HG03196 (cell line): ENCODE data around the gene SIAH1.
A peak's percentile ranks its signal among the peaks of the same experiment; 100 is the strongest.
"Not testable (repeated sequence)": the region's sequence is repeated elsewhere in the genome, so short reads cannot be mapped to it uniquely, and the experiment has no call there.

Experiments
- ATAC-seq: cut with Tn5 transposase; IDR thresholded peaks from one replicate; pipeline ENCODE4 v1.9.1; 2021; ENCODE audit not compliant: unreplicated experiment

SIAH1 gene

GRCh38 chr16:48367441-48368049 lies 17.7 kb downstream of the SIAH1 start:
- ATAC-seq: no peak

DNA sequence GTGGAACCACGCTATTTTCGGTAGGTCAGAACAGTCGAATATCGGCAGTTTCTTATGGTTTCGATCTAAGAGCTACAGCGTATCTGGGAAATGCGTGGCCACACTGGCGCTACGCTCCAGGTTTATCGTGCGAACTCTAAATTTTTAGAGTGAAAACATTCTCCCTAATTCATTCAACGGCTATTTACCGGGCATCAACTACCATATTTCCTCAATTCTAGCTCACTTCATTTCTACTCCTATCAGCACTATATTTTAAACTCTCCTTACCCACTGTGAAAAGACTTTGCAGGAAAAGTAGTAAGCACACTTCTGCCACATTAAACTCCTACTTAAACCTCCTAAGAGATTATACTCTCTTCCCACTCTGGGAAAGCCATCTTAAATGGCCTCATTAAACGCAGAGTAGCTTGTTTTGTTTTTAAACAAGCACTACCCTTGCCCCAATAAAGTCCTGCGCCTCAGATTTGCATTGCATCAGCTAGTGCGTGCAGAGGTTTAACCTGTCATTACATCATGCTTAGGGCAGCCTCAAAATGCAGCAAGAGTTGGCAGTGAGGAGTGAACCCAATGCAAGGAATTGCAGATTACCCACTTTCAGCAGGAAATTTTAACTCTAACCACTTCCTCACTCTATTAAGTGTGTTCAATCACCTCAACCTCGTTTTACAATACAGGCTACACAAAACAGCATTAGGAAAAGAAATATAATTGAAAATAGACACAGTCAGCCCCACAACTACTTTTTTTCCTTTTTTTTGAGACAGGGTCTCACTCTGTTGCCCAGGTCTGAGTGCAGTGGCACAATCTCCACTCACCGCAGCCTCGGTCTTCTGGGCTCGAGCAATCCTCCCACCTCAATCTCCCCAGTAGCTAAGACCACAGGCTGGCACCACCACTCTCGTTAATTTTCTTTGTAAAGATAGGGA lies 18.8 kb downstream of the SIAH1 start:
- ATAC-seq: peak; percentile 59

DNA sequence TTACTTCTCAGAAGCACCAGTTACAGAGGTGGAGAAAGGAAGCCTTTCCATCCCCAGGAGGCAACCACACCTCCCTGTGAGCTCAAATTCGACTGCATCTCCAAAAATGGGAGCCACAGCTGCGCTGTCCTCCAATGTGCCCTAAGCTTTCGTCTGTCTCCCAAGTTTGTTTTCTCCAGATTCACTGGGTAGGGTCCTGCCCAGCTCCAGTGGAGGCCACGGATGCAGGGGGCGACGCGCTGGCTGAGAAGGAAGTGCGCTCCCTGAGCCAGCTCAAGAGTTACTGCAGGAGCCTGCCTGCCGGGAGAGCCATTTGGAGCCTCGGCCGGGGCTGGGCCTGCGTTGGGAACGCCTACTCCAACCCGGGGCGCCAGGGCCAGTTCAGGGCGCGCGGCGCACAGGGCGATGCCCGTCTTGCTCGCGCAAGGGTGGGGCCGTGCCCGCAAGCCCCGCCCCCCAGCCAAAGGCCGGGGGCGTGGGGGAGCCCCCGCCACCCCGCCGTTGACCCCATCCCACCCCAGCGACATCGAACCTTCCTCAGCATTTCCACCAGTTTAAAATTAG lies 19.5 kb downstream of the SIAH1 start:
- ATAC-seq: peak; percentile 95

GRCh38 chr16:48365025-48365600 lies 20.1 kb downstream of the SIAH1 start:
- no peak for ATAC-seq

DNA sequence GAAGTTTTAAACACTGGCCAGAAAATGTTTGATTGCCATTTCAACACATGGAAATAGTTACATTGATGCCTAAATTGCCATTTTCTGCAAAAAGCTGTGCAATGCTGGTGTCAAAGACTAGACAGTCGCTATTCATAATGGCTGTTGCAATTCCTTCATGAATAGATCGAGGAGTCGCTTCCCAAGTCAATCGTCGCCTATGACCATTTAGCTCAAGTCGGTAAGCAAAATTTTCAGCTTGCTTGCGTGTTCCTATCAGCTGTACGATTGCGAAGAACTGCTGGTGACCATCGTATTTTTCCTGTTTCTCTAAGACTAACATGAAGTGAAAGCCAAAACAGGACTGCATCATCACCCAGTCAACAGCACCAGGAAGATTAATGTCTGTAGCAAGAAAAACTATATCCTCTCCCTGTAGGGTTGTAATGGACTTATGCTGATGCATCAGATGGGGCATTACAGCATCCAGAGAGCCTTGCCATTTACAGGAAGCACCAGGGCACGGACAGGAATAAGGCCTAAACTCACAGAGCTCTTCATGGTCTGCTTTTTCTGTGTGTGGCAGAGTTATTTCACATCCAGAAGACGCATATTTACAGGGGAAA lies 23.6 kb downstream of the SIAH1 start:
- ATAC-seq: no peak

DNA sequence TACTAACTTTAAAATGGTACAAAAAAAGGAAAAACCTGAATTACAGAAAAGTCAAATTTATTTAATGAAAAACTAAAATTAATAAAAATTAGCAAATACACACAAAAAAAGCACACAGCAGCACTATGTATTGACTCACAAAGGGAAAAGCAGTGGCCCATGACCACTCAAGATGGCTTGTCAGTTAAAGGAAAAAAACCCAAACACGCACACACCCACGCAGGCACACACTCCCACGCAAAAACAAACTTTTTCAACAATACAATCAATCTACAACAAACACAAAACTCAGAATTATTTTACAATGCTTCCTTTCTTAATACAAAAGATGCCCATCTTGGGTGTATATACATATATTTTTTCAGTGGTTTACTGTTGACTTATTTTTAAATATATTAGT lies 24.2 kb downstream of the SIAH1 start:
- no peak for ATAC-seq

DNA sequence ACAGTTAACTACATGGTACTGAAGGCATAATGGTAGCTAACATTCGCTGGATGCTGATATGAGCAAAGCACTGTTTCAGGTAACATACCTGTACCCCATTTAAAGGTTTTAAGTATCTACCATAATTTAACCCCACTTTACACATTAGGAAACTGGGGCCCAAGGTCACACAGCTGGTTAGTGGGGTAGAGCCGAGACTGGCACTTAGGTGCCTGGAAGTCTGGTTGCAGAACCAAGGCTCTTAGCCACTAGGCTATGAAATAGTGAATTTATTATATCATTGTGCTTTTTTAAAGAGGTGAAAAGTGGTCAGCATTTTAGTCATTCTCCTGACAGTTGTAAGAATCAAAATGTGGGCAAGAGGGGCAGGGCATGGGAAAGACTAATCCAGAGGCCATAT lies 25.2 kb downstream of the SIAH1 start:
- ATAC-seq: no peak

GRCh38 chr16:48358419-48358818 lies 26.8 kb downstream of the SIAH1 start:
- no peak for ATAC-seq

DNA sequence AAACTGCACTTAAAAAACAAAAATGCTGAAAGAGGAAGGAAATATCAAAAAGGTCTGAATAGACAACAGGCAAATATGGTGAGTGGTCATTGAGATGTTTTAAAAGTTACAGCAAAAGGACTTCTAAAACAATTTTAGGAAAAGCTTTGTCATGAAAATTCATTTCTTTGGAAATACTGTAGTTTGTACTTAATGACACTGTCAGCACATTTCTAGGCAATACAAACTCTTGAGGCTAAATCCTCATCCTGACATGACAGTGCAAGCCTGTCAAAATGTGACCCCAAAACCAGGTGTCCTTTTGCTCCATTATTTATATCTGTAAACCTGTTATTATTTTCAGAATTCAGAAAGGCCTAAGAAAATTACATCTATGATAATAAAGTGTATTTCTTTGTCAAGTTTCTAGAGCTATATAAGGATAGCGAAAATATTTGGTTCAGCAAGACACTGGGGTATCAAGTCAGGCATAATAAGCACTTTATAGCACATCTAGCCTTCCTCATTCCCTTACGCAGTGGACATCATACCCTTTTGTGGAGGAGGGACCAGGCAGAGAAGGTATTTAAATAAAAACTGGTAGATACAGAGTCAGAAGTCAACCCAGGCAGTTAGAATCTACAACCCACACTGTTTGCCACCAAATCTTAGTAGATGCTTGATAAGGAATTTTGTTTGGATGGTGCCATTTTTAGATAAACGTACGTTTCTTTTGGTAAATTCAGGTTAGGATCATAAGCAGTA lies 28.4 kb downstream of the SIAH1 start:
- no peak for ATAC-seq

DNA sequence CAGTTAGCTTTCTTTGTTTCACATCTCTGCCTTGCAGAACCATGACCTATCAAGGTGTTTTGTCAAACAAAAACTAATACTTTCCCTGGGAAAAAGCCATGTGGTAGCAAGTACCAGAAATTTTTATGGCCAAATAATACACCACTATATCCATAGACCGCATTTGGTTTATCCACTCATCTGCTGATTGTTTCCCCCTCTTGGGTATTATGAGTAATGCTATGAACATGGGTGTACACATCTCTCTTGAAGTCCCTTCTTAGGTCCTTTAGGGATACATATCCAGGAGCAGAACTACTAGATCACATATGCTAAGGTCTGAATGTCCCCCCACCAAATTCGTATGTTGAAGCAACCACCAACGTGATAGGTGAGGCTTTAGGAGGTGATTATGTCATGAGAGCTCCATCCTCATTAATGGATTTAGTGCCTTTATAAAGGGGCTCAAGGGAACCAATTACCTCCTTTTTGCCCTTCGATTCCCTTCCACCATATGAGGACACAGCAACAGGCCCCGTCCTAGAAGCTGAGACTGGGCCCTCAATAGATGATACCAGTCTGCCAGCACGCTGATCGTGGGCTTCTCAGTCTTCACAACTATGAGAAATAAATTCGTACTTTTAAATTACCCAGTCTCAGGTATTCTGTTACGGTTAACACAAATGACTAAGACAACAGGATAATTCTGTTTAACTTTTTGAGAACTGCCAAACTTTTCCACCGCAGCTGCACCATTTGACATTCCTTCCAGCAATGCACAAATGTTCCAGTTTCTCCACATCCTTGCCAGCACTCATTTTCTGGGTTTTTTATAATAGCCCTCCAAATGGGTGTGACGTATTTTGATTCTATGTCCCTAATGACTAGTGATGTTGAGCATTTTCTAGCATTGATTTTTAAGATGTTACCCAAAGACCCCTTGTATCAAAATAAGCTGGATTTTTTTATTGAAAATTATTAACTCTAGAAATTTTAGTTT lies 30.0 kb downstream of the SIAH1 start:
- no peak for ATAC-seq

DNA sequence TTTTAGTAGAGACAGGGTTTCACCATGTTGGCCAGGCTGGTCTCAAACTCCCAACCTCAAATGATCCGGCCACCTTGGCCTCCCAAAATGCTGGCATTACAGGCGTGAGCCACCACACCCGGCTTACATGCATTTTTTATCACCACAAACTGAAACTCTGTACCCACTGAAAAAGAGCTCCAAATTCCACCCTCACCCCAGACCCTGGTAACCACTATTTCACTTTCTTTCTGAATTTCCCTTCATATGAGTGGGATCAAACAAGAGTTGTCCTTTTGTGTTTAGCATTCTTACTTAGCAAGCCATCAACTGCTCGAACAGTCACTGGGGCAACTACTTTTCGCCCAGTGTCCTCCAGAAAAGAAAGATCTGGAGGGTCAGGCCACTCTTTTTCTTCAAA lies 30.8 kb downstream of the SIAH1 start:
- ATAC-seq: not testable (repeated sequence)

DNA sequence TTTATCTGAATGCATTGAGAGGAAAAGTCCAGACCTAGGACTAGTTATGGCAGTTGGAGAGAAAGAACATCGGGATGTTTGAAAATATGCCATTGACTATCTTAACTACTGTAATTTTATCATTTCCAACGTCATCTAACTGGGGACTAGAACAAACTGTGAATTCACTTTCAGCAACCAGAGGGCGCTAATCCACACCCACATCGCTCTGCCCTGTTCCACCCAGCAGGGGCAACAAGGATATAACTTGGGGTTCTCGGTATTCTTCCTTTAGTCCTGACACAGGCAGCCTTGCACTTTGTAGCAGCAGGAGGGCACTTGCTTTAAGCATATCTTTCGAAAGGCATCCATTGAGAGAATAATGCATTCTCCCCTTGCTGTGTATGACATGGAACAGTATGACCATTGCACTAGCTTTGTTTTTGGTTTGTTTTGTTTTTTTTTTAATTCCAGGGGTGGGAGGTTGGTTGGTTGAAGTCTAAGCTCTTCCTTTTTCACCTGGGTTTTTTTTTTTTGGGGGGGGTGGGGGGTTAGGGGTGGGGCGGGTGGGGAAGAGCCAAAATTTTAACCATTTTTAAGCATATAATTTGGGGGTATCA lies 31.5 kb downstream of the SIAH1 start:
- ATAC-seq: peak; percentile 70

DNA sequence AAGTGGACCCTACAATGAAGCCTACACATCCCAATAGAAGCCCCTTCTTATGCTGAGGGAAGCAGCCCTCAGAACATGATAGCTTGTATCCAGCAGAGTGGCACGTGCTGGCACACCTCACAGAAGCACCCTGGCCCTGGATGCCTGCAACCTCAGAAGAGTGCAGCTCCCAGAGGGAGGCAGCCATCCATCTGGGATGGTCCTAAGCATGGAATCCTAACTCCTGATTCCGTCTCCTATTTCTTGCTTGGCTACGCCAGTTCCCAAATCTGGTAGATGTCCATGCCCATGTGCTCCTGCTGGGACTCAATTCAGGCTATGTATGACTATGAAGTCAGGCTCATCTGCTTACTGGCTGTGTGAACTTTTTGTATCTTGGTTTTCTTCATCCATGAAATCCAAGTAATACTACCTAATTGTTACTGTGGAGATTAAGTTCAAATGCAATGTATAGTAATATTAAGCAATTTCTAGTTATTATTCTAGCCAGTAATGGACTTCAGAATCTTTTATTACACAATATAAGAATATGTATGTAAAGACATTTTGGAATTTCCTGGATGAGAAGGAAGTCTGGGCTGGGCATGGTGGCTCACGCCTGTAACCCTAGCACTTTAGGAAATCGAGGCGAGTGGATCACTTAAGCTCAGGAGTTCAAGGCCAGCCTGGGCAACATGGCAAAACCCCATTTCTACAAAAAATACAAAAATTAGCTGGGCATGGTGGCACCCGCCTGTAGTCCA lies 32.4 kb downstream of the SIAH1 start:
- ATAC-seq: no peak

GRCh38 chr16:48350736-48351135 lies 34.5 kb downstream of the SIAH1 start:
- ATAC-seq: no peak

DNA sequence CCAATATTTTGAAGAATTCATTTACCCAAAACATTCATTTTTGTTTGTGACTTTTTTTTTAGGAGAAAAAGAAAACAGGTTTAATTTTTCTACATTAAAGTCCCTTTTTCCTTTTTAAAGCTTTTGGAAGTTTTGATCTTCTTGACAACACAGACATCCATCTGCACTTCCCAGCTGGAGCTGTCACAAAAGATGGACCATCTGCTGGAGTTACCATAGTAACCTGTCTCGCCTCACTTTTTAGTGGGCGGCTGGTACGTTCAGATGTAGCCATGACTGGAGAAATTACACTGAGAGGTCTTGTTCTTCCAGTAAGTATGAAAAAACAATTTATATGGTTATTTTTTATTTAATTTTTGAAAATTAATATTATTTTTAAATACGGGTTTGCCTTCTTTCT lies 37.2 kb downstream of the SIAH1 start:
- no peak for ATAC-seq

GRCh38 chr16:48347191-48347865 lies 37.9 kb downstream of the SIAH1 start:
- ATAC-seq: no peak

DNA sequence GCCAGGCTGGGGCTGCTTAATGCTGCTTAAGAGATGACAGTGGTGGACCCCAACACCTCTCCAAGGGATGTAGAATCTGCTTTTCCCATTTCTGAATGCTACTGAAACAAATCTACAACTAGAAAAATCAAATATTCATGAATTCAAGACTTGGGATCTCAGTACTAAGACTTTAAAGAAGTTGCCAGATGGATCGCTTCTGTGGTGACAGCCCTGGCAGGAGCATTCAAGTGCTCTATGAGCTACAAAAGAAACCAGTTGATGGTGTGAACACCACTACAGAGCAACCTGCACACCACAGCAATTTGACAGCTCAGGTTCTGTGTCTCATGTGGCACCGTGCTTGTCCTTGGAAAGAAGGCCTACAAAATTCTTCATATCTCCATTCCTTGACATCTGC lies 42.6 kb downstream of the SIAH1 start:
- no peak for ATAC-seq

- no peak for ATAC-seq
These were observed 45.2 kb downstream of the SIAH1 start for GRCh38 chr16:48340054-48340453.
